HepG2 (cell line): ENCODE measurements around the gene STK24. TPM values are rescaled to one million over a fixed set of nuclear protein-coding genes. Genes with fewer than 3 reads are reported as not detected.
A peak's percentile ranks its signal among the peaks of the same experiment; 100 is the strongest.

ENCODE experiments used
- ATAC-seq: fragments of 200-7000 bp; cut with Tn5 transposase; 3 replicates; pipeline ENCODE4 v1.9.1; 2020; ENCODE audit warnings: mild to moderate bottlenecking, moderate library complexity
- BruUV-seq: library from RNA; stranded (reverse); fragments of 400-500 nt; replicated peaks from 2 replicates; lab custom pipeline; 2021; lab: Mats Ljungman, UMichigan
- CTCF ChIA-PET: fragments of 300-600 bp; formaldehyde crosslinking; extraction: SDS; loops from one replicate; lab custom pipeline; 2021; ENCODE audit warnings: low total read pairs, inconsistent platforms, low intra/inter-chr PET ratio; lab: Yijun Ruan, JAX
- POLR2A ChIA-PET: fragments of 350-600 bp; sonication (Branson Sonifier 250); formaldehyde crosslinking; loops from one replicate; lab custom pipeline; 2020; ENCODE audit warnings: antibody characterized with exemption, inconsistent platforms; lab: Yijun Ruan, JAX
- DNase-seq: peaks from one replicate; pipeline ENCODE4 v3.0.0-alpha.2; 2015; ENCODE audit warnings: low spot score
- FAIRE-seq: peaks from 3 replicates; lab custom pipeline; 2011; peaks lifted over from hg19 to GRCh38; lab: Jason Lieb, UNC
- H2AFZ ChIP-seq: one replicate; pipeline ENCODE4 v1.6.1; 2011; ENCODE audit warnings: low read length, inconsistent platforms
- H3K27ac ChIP-seq: fragments of 300-600 bp; 3 replicates; pipeline ENCODE4 v1.8.0; 2011; ENCODE audit warnings: mixed run types, mild to moderate bottlenecking, mixed read lengths, low read length, inconsistent platforms; ENCODE audit not compliant: insufficient read depth; ENCODE audit errors: extremely low read length
- H3K27me3 ChIP-seq, 2 experiments: fragments of 200-600 bp in 1 of 2; 2 replicates in 1 of 2; 3 replicates in 1 of 2; pipeline versions ENCODE4 v1.6.0 to v1.8.0; 2011; ENCODE audit warnings: low read length in 2 of 2, mild to moderate bottlenecking in 2 of 2, moderate library complexity in 2 of 2, inconsistent platforms in 1 of 2; ENCODE audit not compliant: insufficient read depth in 2 of 2, control insufficient read depth in 1 of 2
- H3K36me3 ChIP-seq, 2 experiments: fragments of 200-600 bp in 1 of 2; replicated peaks in 1 of 2; 2 replicates in 1 of 2; 3 replicates in 1 of 2; pipeline versions ENCODE4 v1.5.1 to v1.8.0; 2011; ENCODE audit warnings: low read length in 2 of 2, inconsistent platforms in 1 of 2; ENCODE audit not compliant: insufficient read depth in 2 of 2, control insufficient read depth in 1 of 2
- H3K4me1 ChIP-seq: 2 replicates; pipeline ENCODE4 v1.5.1; 2012; ENCODE audit warnings: low read length, inconsistent platforms; ENCODE audit not compliant: insufficient read depth
- H3K4me2 ChIP-seq: 2 replicates; pipeline ENCODE4 v1.6.0; 2011; ENCODE audit warnings: low read depth, low read length, inconsistent platforms
- H3K4me3 ChIP-seq, 3 experiments: fragments of 200-600 bp in 1 of 3; sonication (generic), shearing (Covaris generic) in 1 of 3; replicated peaks in 1 of 3; 2 replicates each; pipeline ENCODE4 v1.5.1; 2011 to 2016; ENCODE audit warnings: low read length in 3 of 3, inconsistent platforms in 2 of 3, low read depth in 2 of 3, mild to moderate bottlenecking in 2 of 3, control low read depth in 1 of 3, mixed read lengths in 1 of 3; ENCODE audit not compliant: insufficient read depth in 1 of 3
- H3K79me2 ChIP-seq: one replicate; pipeline ENCODE4 v1.6.1; 2011; ENCODE audit warnings: low read length, inconsistent platforms; ENCODE audit not compliant: insufficient read depth
- H3K9ac ChIP-seq: 2 replicates; pipeline ENCODE4 v1.6.0; 2011; ENCODE audit warnings: mild to moderate bottlenecking, low read depth, low read length, inconsistent platforms; ENCODE audit not compliant: insufficient read depth
- H3K9me3 ChIP-seq: 2 replicates; pipeline ENCODE4 v1.5.1; 2012; ENCODE audit warnings: mild to moderate bottlenecking, low read length
- H4K20me1 ChIP-seq: 2 replicates; pipeline ENCODE4 v1.6.0; 2011; ENCODE audit warnings: inconsistent platforms, mild to moderate bottlenecking, low read length, moderate library complexity; ENCODE audit not compliant: insufficient read depth
- ARID4A ChIP-seq: sonication (generic); formaldehyde crosslinking; IDR thresholded peaks from 2 replicates; pipeline ENCODE4 v1.5.0; 2020; ENCODE audit warnings: mild to moderate bottlenecking, missing genetic modification reagents, borderline replicate concordance
- MAFG ChIP-seq: sonication (generic); formaldehyde crosslinking; IDR thresholded peaks from 2 replicates; pipeline ENCODE4 v1.5.1; 2020; ENCODE audit warnings: mild to moderate bottlenecking, missing genetic modification reagents
- NBN ChIP-seq: fragments of 450-650 bp; conservative IDR thresholded peaks from 2 replicates; pipeline ENCODE4 v1.6.1; 2017
- RBM22 ChIP-seq: fragments of 200-400 bp; formaldehyde crosslinking; optimal IDR thresholded peaks from 2 replicates; pipeline ENCODE3; 2017; ENCODE audit warnings: mild to moderate bottlenecking, low read length, moderate library complexity
- SMC3 ChIP-seq: IDR thresholded peaks from 2 replicates; pipeline ENCODE4 v1.6.1; 2011; ENCODE audit warnings: low read length, improper control_type of control experiment
- ZNF414 ChIP-seq: sonication (generic); formaldehyde crosslinking; IDR thresholded peaks from 2 replicates; pipeline ENCODE4 v1.5.0; 2020; ENCODE audit warnings: missing genetic modification reagents
- WGBS: methylation state at CpG from one replicate; pipeline ENCODE4 v1.1.6; 2017; ENCODE audit warnings: low lambda C conversion rate; 5-methylcytosine and 5-hydroxymethylcytosine counted together
- in situ Hi-C: cut with HindIII; loops from 2 replicates; pipeline ENCODE4 v1.10.0; 2017; ENCODE audit warnings: low pct_unique_long_range_greater_than_20kb; ENCODE audit not compliant: extremely low pct_ligation_motif_present
- intact Hi-C: fragments of 100-400 bp; cut with micrococcal nuclease; formaldehyde crosslinking; loops from one replicate; pipeline ENCODE4 v1.10.0; 2022; ENCODE audit not compliant: unreplicated experiment
- polyA plus RNA-seq, 8 experiments: library from polyadenylated mRNA; depleted of rRNA in 3 of 8; stranded (reverse) in 7 of 8; unstranded in 1 of 8; fragments of >200 nt; fragmentation: Illumina TruSeq in 4 of 8; extraction: Trizol in 4 of 8; gene quantifications; 2 replicates each; pipeline versions ENCODE4 v1.2.1 to v1.2.3, GENCODE V29; 2011 to 2016; ENCODE audit warnings: low read depth in 4 of 8, missing spikeins in 1 of 8, mixed read lengths in 1 of 8; ENCODE audit not compliant: insufficient read depth in 1 of 8
- total RNA-seq, 5 experiments: library from RNA; depleted of rRNA; stranded (reverse); fragments of >200 nt; fragmentation: Illumina TruSeq; extraction: Trizol; gene quantifications; 2 replicates each; pipeline ENCODE4 v1.2.3, GENCODE V29; 2016; ENCODE audit warnings: low read depth in 1 of 5

STK24 gene
- total and polyA plus RNA-seq, 2 of the 13 experiments (the other 11 are each of a cell fraction or from before 2014, with no cell fraction given): 51.3 to 73.0 TPM

GRCh38 chr13:98556142-98556816 is 20.6 kb downstream of the STK24 start:
- TF ChIP-seq ZNF414 (CRISPR knock-in tag) (no peak), NBN (no peak), SMC3 (no peak), RBM22 (peak; percentile 39)
- FAIRE-seq: no peak
- CTCF ChIA-PET: no interaction called here
- BruUV-seq: no TSS peak
- Histone ChIP-seq H3K4me2 (no peak overlapping the region), H4K20me1 (peaks cover 74% of the 10 kb centered on the region), H3K36me3 (peaks cover 2 to 21% of the 10 kb centered on the region in 2 experiments; a peak in 4 of 5 replicates), H3K27me3 (no peaks in the 10 kb centered on the region), H3K4me1 (no peaks in the 10 kb centered on the region; the same call in 1 of the 2 replicates), H2AFZ (no peak overlapping the region), H3K4me3 (no peak overlapping the region), H3K79me2 (peaks cover 93% of the 10 kb centered on the region), H3K9ac (no peak overlapping the region), H3K9me3 (no peaks in the 10 kb centered on the region), H3K27ac (no peak overlapping the region)
- in situ Hi-C loops (no loop called here), intact Hi-C loops (no loop called here)
- WGBS: 96% methylated on average over 7 of the region's 8 CpGs
- POLR2A ChIA-PET: no interaction called here
- DNase-seq: no peak
- no peak for ATAC-seq

GRCh38 chr13:98549728-98550317 is 27.1 kb downstream of the STK24 start:
- TF ChIP-seq MAFG (CRISPR knock-in tag) (no peak), ARID4A (0 out of 2 replicates have a peak, but pooled peaks have one; percentile 6)
- ChIA-PET POLR2A (no interaction called here), CTCF (no interaction called here)
- Histone ChIP-seq H3K27ac (no peak overlapping the region), H3K4me2 (no peak overlapping the region), H3K9ac (no peak overlapping the region), H3K27me3 (no peaks in the 10 kb centered on the region), H3K79me2 (peaks cover 91% of the 10 kb centered on the region), H2AFZ (no peak overlapping the region), H4K20me1 (peaks cover 68% of the 10 kb centered on the region), H3K4me1 (peaks cover 49% of the 10 kb centered on the region), H3K36me3 (peaks cover 4 to 34% of the 10 kb centered on the region in 2 experiments; a peak in 4 of 5 replicates), H3K9me3 (no peaks in the 10 kb centered on the region), H3K4me3 (no peak overlapping the region)
- intact Hi-C loops (no loop called here), in situ Hi-C loops (no loop called here)
- no peak; the same call in 2 of the 3 replicates for ATAC-seq
- no TSS peak for BruUV-seq
- 97% methylated on average over 3 of the region's 3 CpGs for WGBS
- no peak for DNase-seq
- FAIRE-seq: no peak
